NCI-H2081 treated with DMSO at 0.1 percent for 48 hours (cell line): ENCODE data around the gene GPR158.
"Not testable (repeated sequence)": the region's sequence is repeated elsewhere in the genome, so short reads cannot be mapped to it uniquely, and the experiment has no call there.

Experiments
- DNase-seq: peaks from one replicate; lab custom pipeline; 2025; lab: John Stamatoyannopoulos, UW

The GPR158 gene

GRCh38 chr10:25296324-25296723 lies 121.5 kb downstream of the GPR158 start:
- no peak for DNase-seq

- DNase-seq: no peak
Observed at GRCh38 chr10:25297466-25297865, 122.7 kb downstream of the GPR158 start.

- no peak for DNase-seq
Observed at GRCh38 chr10:25300073-25300472, 125.3 kb downstream of the GPR158 start.

DNA sequence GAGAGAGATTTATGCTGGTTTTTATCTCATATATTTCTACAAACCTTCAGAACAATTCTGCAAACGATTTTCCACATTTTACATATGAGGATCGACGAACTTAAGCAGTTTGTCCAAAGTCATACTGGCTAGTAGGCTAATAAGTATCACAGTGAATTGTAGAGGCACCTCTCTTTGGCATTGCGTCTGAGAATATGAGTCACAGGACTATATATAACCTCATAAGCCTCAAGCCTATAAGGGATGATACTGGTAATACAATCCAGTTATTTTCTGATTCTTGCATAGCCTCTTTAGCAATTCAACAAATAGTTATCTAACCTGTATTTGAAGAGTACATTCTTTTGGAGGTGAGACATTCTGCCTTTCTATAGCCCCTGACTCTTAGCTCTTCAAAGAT lies 129.8 kb downstream of the GPR158 start:
- no peak for DNase-seq

GRCh38 chr10:25306386-25306785 lies 131.6 kb downstream of the GPR158 start:
- DNase-seq: no peak

DNA sequence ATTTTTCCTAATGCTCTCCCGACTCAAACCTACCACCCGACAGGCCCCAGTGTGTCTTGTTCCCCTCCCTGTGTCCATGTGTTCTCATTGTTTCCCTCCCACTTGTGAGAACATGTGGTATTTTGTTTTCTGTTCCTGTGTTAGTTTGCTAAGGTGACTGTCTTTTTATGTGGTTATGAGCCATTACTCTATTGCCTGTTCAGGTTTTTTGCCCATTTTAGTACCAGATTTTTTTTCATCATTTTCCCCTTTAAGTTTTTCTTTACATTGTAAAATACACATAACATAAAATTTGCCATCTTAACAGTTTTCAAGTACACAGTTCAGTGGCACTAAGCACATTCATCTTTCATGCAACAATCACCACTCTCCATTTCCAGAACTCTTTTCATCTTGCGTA lies 133.5 kb downstream of the GPR158 start:
- DNase-seq: no peak

- DNase-seq: not testable (repeated sequence)
Observed at GRCh38 chr10:25317596-25318211, 142.9 kb downstream of the GPR158 start.

DNA sequence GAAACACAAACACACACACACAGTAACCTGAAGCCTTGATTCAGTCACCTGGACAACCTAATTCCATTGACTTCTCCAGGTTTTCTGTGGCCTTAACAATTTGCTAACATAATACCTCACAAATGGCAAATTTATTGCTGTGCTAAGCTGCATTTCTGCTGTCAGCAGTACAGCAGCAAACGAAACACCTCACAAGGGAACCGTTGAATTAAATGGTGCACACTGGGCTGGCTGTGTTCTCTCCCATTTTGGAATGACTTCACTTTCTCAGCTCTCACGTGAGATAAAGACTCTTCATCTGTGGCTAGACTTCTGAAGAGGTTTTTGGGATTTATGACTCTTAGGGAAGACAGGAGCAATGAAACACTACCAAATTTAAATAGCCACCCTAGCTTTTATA lies 152.5 kb downstream of the GPR158 start:
- DNase-seq: no peak

GRCh38 chr10:25328361-25328760 lies 153.6 kb downstream of the GPR158 start:
- DNase-seq: no peak

- DNase-seq: not testable (repeated sequence)
Observed at GRCh38 chr10:25329587-25329986, 154.8 kb downstream of the GPR158 start.

DNA sequence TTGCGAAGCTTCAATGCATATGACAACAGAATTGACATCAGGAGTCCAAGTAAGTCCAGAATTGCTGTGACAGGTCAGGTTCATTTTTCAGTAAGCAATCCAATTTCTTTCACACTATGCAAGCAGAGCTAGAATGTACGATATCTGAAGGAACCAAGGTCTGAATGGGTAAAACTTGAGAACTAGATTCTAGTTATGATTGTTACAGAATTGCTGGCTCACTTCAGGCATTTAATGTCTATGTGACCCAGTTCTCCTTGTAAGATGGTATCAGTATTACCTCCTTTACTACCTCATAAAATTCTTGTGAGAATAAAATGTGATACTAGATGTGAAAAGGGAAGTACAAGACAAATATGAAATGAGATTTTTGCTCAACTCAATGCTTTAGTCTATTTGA lies 159.6 kb downstream of the GPR158 start:
- DNase-seq: no peak

DNA sequence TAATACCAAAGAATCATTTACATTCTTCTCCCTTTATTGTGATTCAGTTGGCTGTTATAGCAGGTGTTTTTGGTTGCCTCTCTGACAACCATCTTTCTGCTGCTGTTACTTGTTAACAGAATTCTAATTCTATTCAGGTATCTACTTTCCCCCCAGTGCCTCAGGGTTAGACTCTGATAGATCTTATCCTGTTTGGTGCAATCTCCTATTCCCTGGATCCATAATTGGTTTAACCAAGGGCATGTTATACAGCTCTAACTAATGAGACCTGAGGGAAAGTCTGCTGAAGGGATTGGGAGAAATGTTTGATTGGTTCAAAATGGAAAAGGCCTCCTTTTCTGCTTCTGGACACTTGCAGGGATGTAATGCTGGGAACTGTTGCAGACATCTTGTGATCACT lies 161.5 kb downstream of the GPR158 start:
- DNase-seq: no peak

DNA sequence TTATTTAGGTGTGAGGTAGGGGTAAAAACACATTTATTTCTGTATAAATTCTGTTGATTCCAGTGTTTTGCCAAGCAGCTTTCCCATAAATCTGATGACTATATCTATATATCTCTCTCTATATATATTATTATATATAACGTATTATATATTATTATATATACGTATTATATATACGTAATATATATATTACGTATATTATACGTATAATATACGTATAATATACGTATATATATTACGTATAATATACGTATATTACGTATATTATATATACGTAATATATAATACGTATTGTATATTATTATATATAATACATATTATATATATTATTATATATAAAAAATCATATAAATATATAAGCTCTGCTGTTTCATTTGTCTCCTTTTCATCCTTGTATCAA lies 163.5 kb downstream of the GPR158 start:
- DNase-seq: no peak

DNA sequence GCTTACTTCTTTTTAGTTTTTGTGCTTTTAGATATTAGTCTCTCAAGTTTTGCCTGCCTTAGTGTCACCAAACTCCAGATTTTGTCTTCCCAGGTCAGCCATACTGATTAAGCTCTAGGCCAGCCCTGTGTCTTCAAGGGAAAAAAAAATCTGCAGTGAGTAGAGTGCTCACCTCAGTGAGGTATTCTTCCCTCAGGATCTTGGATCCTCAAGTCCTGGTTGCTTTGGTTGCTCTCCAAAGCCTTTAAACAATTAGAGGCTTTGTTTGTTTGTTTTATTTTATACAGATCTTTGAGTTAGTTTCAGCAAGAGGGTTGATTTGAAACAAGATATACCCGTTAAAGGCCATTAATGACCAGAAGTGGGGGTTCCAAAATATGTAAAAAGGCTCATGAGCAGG lies 165.2 kb downstream of the GPR158 start:
- DNase-seq: no peak

DNA sequence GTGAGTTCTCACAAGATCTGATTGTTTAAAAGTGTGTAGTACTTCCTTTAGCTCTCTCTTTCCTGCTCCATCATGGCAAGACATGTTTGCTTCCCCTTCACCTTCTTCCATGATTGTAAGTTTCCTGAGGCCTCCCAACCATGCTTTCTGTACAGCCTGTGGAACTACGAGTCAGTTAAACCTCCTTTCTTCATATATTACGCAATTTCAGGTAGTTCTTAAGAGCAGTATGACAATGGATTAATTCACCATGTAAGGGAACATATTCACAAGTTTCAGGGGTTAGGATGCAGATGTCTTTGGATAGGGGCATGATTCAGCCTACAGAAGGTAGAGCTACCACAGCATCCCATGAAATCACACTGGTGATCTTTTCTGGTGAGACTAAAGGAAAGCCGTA lies 174.7 kb downstream of the GPR158 start:
- DNase-seq: no peak

GRCh38 chr10:25356609-25357008 lies 181.8 kb downstream of the GPR158 start:
- DNase-seq: no peak

DNA sequence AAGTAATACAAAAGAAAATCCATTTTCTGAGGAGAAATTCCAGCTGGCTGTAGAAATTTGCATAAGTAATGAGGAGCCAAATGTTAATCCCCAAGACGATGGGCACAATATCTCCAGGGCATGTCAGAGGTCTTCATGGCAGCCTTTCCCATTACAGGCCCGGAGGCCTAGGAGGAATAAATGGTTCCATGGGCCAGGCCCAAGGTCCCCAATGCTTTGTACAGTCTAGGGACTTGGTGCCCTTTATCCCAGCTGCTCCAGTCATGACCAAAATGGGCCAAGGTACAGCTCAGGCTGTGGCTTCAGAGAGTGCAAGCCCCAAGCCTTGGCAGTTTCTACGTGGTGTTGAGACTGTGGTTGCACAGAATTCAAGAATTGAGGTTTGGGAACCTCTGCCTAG lies 182.5 kb downstream of the GPR158 start:
- no peak for DNase-seq

- no peak for DNase-seq
Observed at GRCh38 chr10:25382029-25382810, 207.4 kb downstream of the GPR158 start.

- DNase-seq: not testable (repeated sequence)
Observed at GRCh38 chr10:25382901-25383300, 208.1 kb downstream of the GPR158 start.

DNA sequence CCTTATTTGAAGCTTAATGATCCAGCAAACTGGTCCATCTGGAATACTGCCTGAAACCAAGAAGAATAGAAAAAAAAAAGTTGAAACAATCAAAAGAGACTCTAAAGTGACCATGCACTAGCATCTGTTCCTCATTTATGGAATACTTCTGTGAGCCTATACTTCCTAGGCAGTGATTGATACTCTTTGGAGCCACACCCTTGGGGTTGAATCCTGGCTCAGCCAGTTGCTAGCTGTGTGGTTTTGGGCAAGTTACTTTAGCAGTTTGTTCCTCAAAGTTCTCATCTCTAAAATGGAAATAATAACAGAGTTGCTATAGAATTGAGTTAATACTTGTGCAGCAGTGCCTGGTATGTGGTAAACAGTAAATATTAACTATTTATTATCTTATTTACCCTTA lies 208.9 kb downstream of the GPR158 start:
- DNase-seq: no peak

DNA sequence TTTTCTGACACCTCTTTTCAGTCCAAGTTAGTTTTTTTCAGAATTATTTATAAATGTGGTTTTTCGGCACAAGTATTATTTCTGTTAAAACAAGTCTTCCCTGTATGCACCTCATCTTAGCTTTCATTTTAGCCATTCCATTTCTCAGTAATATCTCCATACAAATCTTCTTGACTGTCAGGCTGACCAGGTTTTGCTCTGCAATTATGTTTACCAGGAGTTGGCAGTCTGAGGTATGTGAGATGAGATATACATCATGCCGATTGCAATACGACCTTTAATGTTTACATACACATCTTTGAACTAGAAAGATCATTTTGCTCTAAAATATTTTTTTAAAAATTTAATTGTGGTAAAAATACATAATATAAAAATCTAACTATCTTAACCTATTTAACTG lies 209.8 kb downstream of the GPR158 start:
- DNase-seq: no peak

- no peak for DNase-seq
Observed at GRCh38 chr10:25388188-25388861, 213.5 kb downstream of the GPR158 start.

GRCh38 chr10:25388862-25389206 lies 214.0 kb downstream of the GPR158 start:
- DNase-seq: no peak
